ENCODE data around the gene SETMAR. TPM values are rescaled to one million over a fixed set of nuclear protein-coding genes. Genes with fewer than 3 reads are reported as not detected.
A peak's percentile ranks its signal among the peaks of the same experiment; 100 is the strongest.

The SETMAR gene
- 40.0 TPM for total RNA-seq

- Histone ChIP-seq H3K36me3 (no peaks in the 10 kb centered on the region), H3K4me1 (peaks cover 45% of the 10 kb centered on the region), H3K9me3 (no peaks in the 10 kb centered on the region), H3K27ac (peak within 1 kb of the TSS; percentile 97), H3K4me3 (peak within 1 kb of the TSS; percentile 52 to 78), H3K27me3 (no peaks in the 10 kb centered on the region)
- TF ChIP-seq POLR2AphosphoS5 (IDR thresholded peaks at IDR 0.05; ENCODE audit: insufficient read depth in 1 of 2, low read depth in 1 of 2) (peak; percentile 78 to 89), POLR2A (IDR thresholded peaks at IDR 0.05) (peak in 1 of 2 donors; percentile 33), CTCF (IDR thresholded peaks at IDR 0.05) (no peak)
- DNase-seq (ENCODE audit: extremely low spot score in 2 of 2), result peak in 1 of 2 donors; percentile 92
- intact Hi-C loops (cut with DNase I), result no loop called here
Measured at GRCh38 chr3:4303187-4304123, at the start of gene SETMAR. TSS of gene SETMAR (plus strand) at chr3:4303369. CDS start at chr3:4303371, 2 bp downstream.

GRCh38 chr3:4261406-4261805 is 41.8 kb upstream of the SETMAR start:
- Histone ChIP-seq H3K9me3 (no peaks in the 10 kb centered on the region), H3K27ac (no peak overlapping the region), H3K36me3 (no peaks in the 10 kb centered on the region), H3K27me3 (no peaks in the 10 kb centered on the region), H3K4me3 (no peak overlapping the region), H3K4me1 (no peaks in the 10 kb centered on the region)
- intact Hi-C loops (cut with DNase I), result no loop called here
- TF ChIP-seq CTCF (IDR thresholded peaks at IDR 0.05) (no peak), POLR2A (IDR thresholded peaks at IDR 0.05) (no peak), POLR2AphosphoS5 (IDR thresholded peaks at IDR 0.05; ENCODE audit: insufficient read depth in 1 of 2, low read depth in 1 of 2) (no peak)
- DNase-seq (ENCODE audit: extremely low spot score in 2 of 2), result no peak

- no peaks in the 10 kb centered on the region for H3K4me1 ChIP-seq
- H3K9me3 ChIP-seq, result no peaks in the 10 kb centered on the region
- no peak overlapping the region for H3K4me3 ChIP-seq
- H3K27ac ChIP-seq, result no peak overlapping the region
- TF ChIP-seq CTCF (IDR thresholded peaks at IDR 0.05), result no peak
- TF ChIP-seq POLR2A (IDR thresholded peaks at IDR 0.05), result no peak
- TF ChIP-seq POLR2AphosphoS5 (IDR thresholded peaks at IDR 0.05; ENCODE audit: insufficient read depth in 1 of 2, low read depth in 1 of 2), result no peak
- no peaks in the 10 kb centered on the region for H3K27me3 ChIP-seq
- intact Hi-C loops (cut with DNase I), result no loop called here
- no peak for DNase-seq (ENCODE audit: extremely low spot score in 2 of 2)
- H3K36me3 ChIP-seq, result no peaks in the 10 kb centered on the region
Measured at GRCh38 chr3:4264040-4264439, 39.1 kb upstream of the SETMAR start.

- TF ChIP-seq POLR2AphosphoS5 (IDR thresholded peaks at IDR 0.05; ENCODE audit: insufficient read depth in 1 of 2, low read depth in 1 of 2), result no peak
- no peak for TF ChIP-seq POLR2A (IDR thresholded peaks at IDR 0.05)
- TF ChIP-seq CTCF (IDR thresholded peaks at IDR 0.05), result no peak
- no peaks in the 10 kb centered on the region for H3K9me3 ChIP-seq
- no peaks in the 10 kb centered on the region for H3K4me1 ChIP-seq
- H3K36me3 ChIP-seq, result no peaks in the 10 kb centered on the region
- H3K27me3 ChIP-seq, result no peaks in the 10 kb centered on the region
- H3K27ac ChIP-seq, result no peak overlapping the region
- H3K4me3 ChIP-seq, result no peak overlapping the region
- intact Hi-C loops (cut with DNase I), result no loop called here
- no peak for DNase-seq (ENCODE audit: extremely low spot score in 2 of 2)
Measured at GRCh38 chr3:4270720-4271119, 32.4 kb upstream of the SETMAR start.

- Histone ChIP-seq H3K4me1 (no peaks in the 10 kb centered on the region), H3K4me3 (no peak overlapping the region), H3K27ac (no peak overlapping the region), H3K36me3 (no peaks in the 10 kb centered on the region), H3K27me3 (no peaks in the 10 kb centered on the region), H3K9me3 (no peaks in the 10 kb centered on the region)
- intact Hi-C loops (cut with DNase I), result no loop called here
- TF ChIP-seq POLR2A (IDR thresholded peaks at IDR 0.05) (no peak), CTCF (IDR thresholded peaks at IDR 0.05) (no peak), POLR2AphosphoS5 (IDR thresholded peaks at IDR 0.05; ENCODE audit: insufficient read depth in 1 of 2, low read depth in 1 of 2) (no peak)
- no peak for DNase-seq (ENCODE audit: extremely low spot score in 2 of 2)
Measured at GRCh38 chr3:4271834-4272233, 31.3 kb upstream of the SETMAR start.
